Neuronal stem cell (in vitro differentiated cells): ENCODE results near the gene KAT7.
A peak's percentile ranks its signal among the peaks of the same experiment; 100 is the strongest.

Experiments used
- DNase-seq: peaks from one replicate; pipeline ENCODE4 v3.0.0-alpha.2; 2013; ENCODE audit warnings: low spot score
- H2AFZ ChIP-seq: one replicate; pipeline ENCODE4 v1.6.1; 2013; ENCODE audit warnings: mild to moderate bottlenecking, low read length, inconsistent platforms
- H2AK5ac ChIP-seq: 2 replicates; pipeline ENCODE4 v1.6.1; 2013; ENCODE audit warnings: low read depth, mild to moderate bottlenecking, inconsistent platforms, low read length, moderate library complexity, mixed read lengths
- H2BK120ac ChIP-seq: 2 replicates; pipeline ENCODE4 v1.6.1; 2013; ENCODE audit warnings: low read depth, mild to moderate bottlenecking, inconsistent platforms, low read length, moderate library complexity, mixed read lengths
- H2BK12ac ChIP-seq: one replicate; pipeline ENCODE4 v1.6.1; 2013; ENCODE audit warnings: low read length, inconsistent platforms
- H2BK15ac ChIP-seq: 2 replicates; pipeline ENCODE4 v1.6.1; 2013; ENCODE audit warnings: mild to moderate bottlenecking, low read length, inconsistent platforms, mixed read lengths
- H2BK5ac ChIP-seq: one replicate; pipeline ENCODE4 v1.6.1; 2013; ENCODE audit warnings: inconsistent platforms, mild to moderate bottlenecking, low read length, moderate library complexity
- H3K14ac ChIP-seq: one replicate; pipeline ENCODE4 v1.6.1; 2013; ENCODE audit warnings: low read length, inconsistent platforms
- H3K18ac ChIP-seq: 2 replicates; pipeline ENCODE4 v1.6.1; 2013; ENCODE audit warnings: low read length, inconsistent platforms
- H3K23ac ChIP-seq: 2 replicates; pipeline ENCODE4 v1.6.1; 2013; ENCODE audit warnings: low read depth, mild to moderate bottlenecking, mixed read lengths, low read length, inconsistent platforms; ENCODE audit not compliant: poor library complexity
- H3K27ac ChIP-seq: replicated peaks from 3 replicates; pipeline ENCODE4 v1.5.1; 2013; ENCODE audit warnings: low read length, inconsistent platforms
- H3K27me3 ChIP-seq, 3 experiments: 2 replicates each; pipeline ENCODE4 v1.6.1; 2013; ENCODE audit warnings: low read length in 3 of 3, mild to moderate bottlenecking in 2 of 3, inconsistent platforms in 1 of 3, low read depth in 1 of 3, mixed read lengths in 1 of 3, moderate library complexity in 1 of 3; ENCODE audit not compliant: control insufficient read depth in 3 of 3, insufficient read depth in 3 of 3
- H3K36me3 ChIP-seq, 2 donors: replicated peaks in 1 of 2; 2 replicates each; pipeline ENCODE4 v1.6.1; 2013; ENCODE audit warnings: low read length in 2 of 2; ENCODE audit not compliant: control insufficient read depth in 2 of 2, insufficient read depth in 2 of 2
- H3K4ac ChIP-seq: 2 replicates; pipeline ENCODE4 v1.6.1; 2013; ENCODE audit warnings: inconsistent platforms, mild to moderate bottlenecking, low read length, moderate library complexity
- H3K4me1 ChIP-seq, 2 donors: 1 replicate in 1 of 2; 2 replicates in 1 of 2; pipeline ENCODE4 v1.6.1; 2013; ENCODE audit warnings: low read length in 2 of 2, low read depth in 1 of 2; ENCODE audit not compliant: control insufficient read depth in 2 of 2, insufficient read depth in 1 of 2
- H3K4me2 ChIP-seq: one replicate; pipeline ENCODE4 v1.6.1; 2013; ENCODE audit warnings: mild to moderate bottlenecking, low read length, inconsistent platforms; ENCODE audit not compliant: insufficient read depth, poor library complexity, severe bottlenecking
- H3K4me3 ChIP-seq, 2 donors: 2 replicates each; pipeline ENCODE4 v1.5.1; 2013; ENCODE audit warnings: low read length in 2 of 2, mild to moderate bottlenecking in 2 of 2, inconsistent platforms in 1 of 2, moderate library complexity in 1 of 2
- H3K79me1 ChIP-seq: one replicate; pipeline ENCODE4 v1.6.1; 2013; ENCODE audit warnings: low read depth, mild to moderate bottlenecking, inconsistent platforms, low read length, moderate library complexity
- H3K9ac ChIP-seq: one replicate; pipeline ENCODE4 v1.6.1; 2013; ENCODE audit warnings: mild to moderate bottlenecking, low read depth, low read length, inconsistent platforms; ENCODE audit not compliant: poor library complexity
- H3K9me3 ChIP-seq, 2 donors: replicated peaks in 1 of 2; 2 replicates each; pipeline versions ENCODE3 to v1.6.1; 2013; ENCODE audit warnings: low read length in 2 of 2, mild to moderate bottlenecking in 2 of 2, inconsistent platforms in 1 of 2, low read depth in 1 of 2, mixed read lengths in 1 of 2, moderate library complexity in 1 of 2; ENCODE audit not compliant: control insufficient read depth in 2 of 2, insufficient read depth in 1 of 2
- H4K8ac ChIP-seq: one replicate; pipeline ENCODE4 v1.6.1; 2013; ENCODE audit warnings: low read depth, mild to moderate bottlenecking, inconsistent platforms, low read length, moderate library complexity
- H4K91ac ChIP-seq: one replicate; pipeline ENCODE4 v1.6.1; 2013; ENCODE audit warnings: low read length, low read depth, mild to moderate bottlenecking, inconsistent platforms; ENCODE audit not compliant: poor library complexity
- WGBS, 2 donors: extraction: QIAGEN DNeasy Blood & Tissue Kit; methylation state at CpG; one replicate each; pipeline ENCODE4 v1.1.7; 2013; ENCODE audit warnings: missing lambda C conversion rate in 2 of 2, mixed read lengths in 1 of 2; ENCODE audit not compliant: insufficient read length in 2 of 2, insufficient replicate concordance in 1 of 2; ENCODE audit errors: extremely low coverage in 2 of 2; 5-methylcytosine and 5-hydroxymethylcytosine counted together

The KAT7 gene

GRCh38 chr17:49784636-49785035 is 3.8 kb upstream of the KAT7 start:
- no peak overlapping the region for H3K4ac ChIP-seq
- no peak overlapping the region for H3K4me3 ChIP-seq
- no peaks in the 10 kb centered on the region for H3K27me3 ChIP-seq
- H4K8ac ChIP-seq = no peak overlapping the region
- no CpG with 5 or more reads among the region's 1 CpG for WGBS, 2 donors
- peaks cover 7 to 10% of the 10 kb centered on the region in 2 donors for H3K4me1 ChIP-seq
- peaks cover 1 to 3% of the 10 kb centered on the region in 2 donors for H3K36me3 ChIP-seq
- H3K27ac ChIP-seq = no peak overlapping the region
- no peaks in the 10 kb centered on the region for H3K9me3 ChIP-seq
- H2AK5ac ChIP-seq = no peak overlapping the region
- H2BK15ac ChIP-seq = no peak overlapping the region
- H3K23ac ChIP-seq = no peak overlapping the region
- no peak overlapping the region for H3K9ac ChIP-seq
- no peak overlapping the region for H2AFZ ChIP-seq
- no peak for DNase-seq
- no peak overlapping the region for H2BK12ac ChIP-seq
- H2BK120ac ChIP-seq = no peak overlapping the region
- H2BK5ac ChIP-seq = no peak overlapping the region
- H3K18ac ChIP-seq = no peak overlapping the region
- no peak overlapping the region for H3K14ac ChIP-seq
- no peak overlapping the region for H4K91ac ChIP-seq
- no peak overlapping the region for H3K4me2 ChIP-seq
- H3K79me1 ChIP-seq = peaks cover 7% of the 10 kb centered on the region

GRCh38 chr17:49787884-49788477 is 500 bp upstream of the KAT7 start:
- H3K79me1 ChIP-seq = peaks cover 7% of the 10 kb centered on the region
- H3K14ac ChIP-seq = no peak overlapping the region
- no peaks in the 10 kb centered on the region for H3K9me3 ChIP-seq
- H3K9ac ChIP-seq = peak overlapping the region; percentile 60
- no peak for DNase-seq
- no peak overlapping the region for H2BK12ac ChIP-seq
- H3K4me1 ChIP-seq = peaks cover 10 to 11% of the 10 kb centered on the region in 2 donors
- no CpG with 5 or more reads among the region's 17 CpGs for WGBS, 2 donors
- no peak overlapping the region for H3K18ac ChIP-seq
- peak overlapping the region; percentile 65 for H3K27ac ChIP-seq
- H3K4me3 ChIP-seq = peak overlapping the region; percentile 74 to 85
- peak overlapping the region; percentile 86 for H2AFZ ChIP-seq
- H2AK5ac ChIP-seq = no peak overlapping the region
- H3K36me3 ChIP-seq = peaks cover 12 to 35% of the 10 kb centered on the region in 2 donors
- peak overlapping the region; percentile 72 for H3K4me2 ChIP-seq
- no peaks in the 10 kb centered on the region for H3K27me3 ChIP-seq
- H3K4ac ChIP-seq = no peak overlapping the region
- H4K91ac ChIP-seq = no peak overlapping the region
- no peak overlapping the region for H3K23ac ChIP-seq
- no peak overlapping the region for H4K8ac ChIP-seq
- no peak overlapping the region for H2BK120ac ChIP-seq
- H2BK5ac ChIP-seq = no peak overlapping the region
- H2BK15ac ChIP-seq = no peak overlapping the region

- Histone ChIP-seq H3K4me2 (peak overlapping the region; percentile 61), H2BK15ac (no peak overlapping the region), H3K9me3 (no peaks in the 10 kb centered on the region), H4K91ac (no peak overlapping the region), H2AK5ac (no peak overlapping the region), H3K27ac (no peak overlapping the region), H2AFZ (no peak overlapping the region), H2BK120ac (no peak overlapping the region), H4K8ac (peak overlapping the region; percentile 2), H3K23ac (peak overlapping the region; percentile 92), H3K4me3 (peak overlapping the region; percentile 72 to 85), H3K4ac (no peak overlapping the region), H3K14ac (no peak overlapping the region), H3K36me3 (peaks cover 14 to 47% of the 10 kb centered on the region in 2 donors), H2BK5ac (no peak overlapping the region), H3K4me1 (peaks cover 10 to 11% of the 10 kb centered on the region in 2 donors), H3K27me3 (no peaks in the 10 kb centered on the region), H2BK12ac (no peak overlapping the region), H3K18ac (no peak overlapping the region), H3K9ac (no peak overlapping the region), H3K79me1 (peaks cover 7% of the 10 kb centered on the region)
- WGBS, 2 donors = no CpG with 5 or more reads among the region's 17 CpGs
- no peak for DNase-seq
Measured at GRCh38 chr17:49789243-49789578, 730 bp downstream of the KAT7 start.

- Histone ChIP-seq H2BK5ac (no peak overlapping the region), H2AK5ac (no peak overlapping the region), H3K9ac (no peak overlapping the region), H3K4ac (no peak overlapping the region), H3K27ac (no peak overlapping the region), H2AFZ (no peak overlapping the region), H3K4me2 (no peak overlapping the region), H3K4me1 (peaks cover 5 to 6% of the 10 kb centered on the region in 2 donors), H3K27me3 (no peaks in the 10 kb centered on the region), H3K9me3 (no peaks in the 10 kb centered on the region), H3K79me1 (peaks cover 7% of the 10 kb centered on the region), H3K14ac (no peak overlapping the region), H4K91ac (no peak overlapping the region), H2BK120ac (no peak overlapping the region), H4K8ac (no peak overlapping the region), H3K36me3 (peaks cover 33 to 86% of the 10 kb centered on the region in 2 donors), H3K23ac (no peak overlapping the region), H2BK12ac (no peak overlapping the region), H3K4me3 (no peak overlapping the region), H3K18ac (no peak overlapping the region), H2BK15ac (no peak overlapping the region)
- WGBS, 2 donors = no CpG with 5 or more reads among the region's 3 CpGs
- no peak for DNase-seq
Measured at GRCh38 chr17:49793309-49793708, 4.8 kb downstream of the KAT7 start.
